Upper lobe of left lung (tissue), 6 donors: ENCODE results near the gene NTF4. TPM values are rescaled to one million over a fixed set of nuclear protein-coding genes. Genes with fewer than 3 reads are reported as not detected.
A peak's percentile ranks its signal among the peaks of the same experiment; 100 is the strongest.

Source experiments
- ATAC-seq, 2 donors: fragments of 200-7000 bp; cut with Tn5 transposase; one replicate each; pipeline ENCODE4 v1.9.1; 2022; ENCODE audit warnings: mild to moderate bottlenecking in 2 of 2, moderate library complexity in 2 of 2; ENCODE audit not compliant: low FRiP score in 2 of 2
- DNase-seq, 2 donors: peaks; one replicate each; pipeline ENCODE4 v3.0.0-alpha.2; 2019 to 2020
- H3K27ac ChIP-seq, 4 donors: fragments of 200-600 bp; sonication (generic); one replicate each; pipeline ENCODE4 v1.5.1; 2016 to 2019
- H3K27me3 ChIP-seq, 4 donors: fragments of 200-600 bp; sonication (generic); one replicate each; pipeline ENCODE4 v1.5.1; 2017 to 2019
- H3K36me3 ChIP-seq, 4 donors: fragments of 200-600 bp; sonication (generic); one replicate each; pipeline ENCODE4 v1.5.1; 2016 to 2019
- H3K4me1 ChIP-seq, 4 donors: fragments of 200-600 bp; sonication (generic); one replicate each; pipeline ENCODE4 v1.5.1; 2018 to 2019
- H3K4me3 ChIP-seq, 4 donors: fragments of 200-600 bp; sonication (generic); one replicate each; pipeline ENCODE4 v1.5.1; 2017 to 2019; ENCODE audit warnings: mild to moderate bottlenecking in 2 of 4, moderate library complexity in 1 of 4
- H3K9me3 ChIP-seq, 4 donors: fragments of 200-600 bp; sonication (generic); one replicate each; pipeline ENCODE4 v1.5.1; 2018 to 2019
- EP300 ChIP-seq, 4 donors: sonication (generic); formaldehyde crosslinking; IDR thresholded peaks; one replicate each; pipeline ENCODE4 v1.5.1; 2017; ENCODE audit warnings: antibody characterized with exemption in 4 of 4, control low read depth in 2 of 4
- POLR2A ChIP-seq, 4 donors: fragments of 450-650 bp; IDR thresholded peaks; one replicate each; pipeline ENCODE4 v1.5.1; 2016 to 2017; ENCODE audit warnings: antibody characterized with exemption in 4 of 4, mild to moderate bottlenecking in 2 of 4
- POLR2AphosphoS5 ChIP-seq, 2 donors: sonication (generic); formaldehyde crosslinking; IDR thresholded peaks; one replicate each; pipeline ENCODE4 v1.5.1; 2017; ENCODE audit warnings: antibody characterized with exemption in 2 of 2
- WGBS, 2 donors: methylation state at CpG; one replicate each; pipeline ENCODE4 v1.1.5; 2017 to 2018; 5-methylcytosine and 5-hydroxymethylcytosine counted together
- total RNA-seq, 6 donors: library from RNA; depleted of rRNA in 4 of 6; stranded (reverse); fragments of >200 nt in 4 of 6; gene quantifications; one replicate each; pipeline versions ENCODE4 v1.1.0 to v1.2.1, GENCODE V29; 2016 to 2021
- TF ChIP-seq, protein P1 (sequence below), 6 experiments: fragments of 450-650 bp in 4 of 6; fragments of 200-600 bp in 2 of 6; sonication (generic) in 2 of 6; IDR thresholded peaks; one replicate each; pipeline ENCODE4 v1.5.1; 2016 to 2019; ENCODE audit warnings: antibody characterized with exemption in 6 of 6
- donor health status: DM: no; HTN: no; CAD: no; lungs with moderate emphysema.
- donor health status: DM: no; HTN: yes; CAD: no; lungs with severe emphysema.

NTF4 gene
- total RNA-seq, 6 donors from 2014 or later: 1.2 to 10.5 (median 4.9) TPM

DNA sequence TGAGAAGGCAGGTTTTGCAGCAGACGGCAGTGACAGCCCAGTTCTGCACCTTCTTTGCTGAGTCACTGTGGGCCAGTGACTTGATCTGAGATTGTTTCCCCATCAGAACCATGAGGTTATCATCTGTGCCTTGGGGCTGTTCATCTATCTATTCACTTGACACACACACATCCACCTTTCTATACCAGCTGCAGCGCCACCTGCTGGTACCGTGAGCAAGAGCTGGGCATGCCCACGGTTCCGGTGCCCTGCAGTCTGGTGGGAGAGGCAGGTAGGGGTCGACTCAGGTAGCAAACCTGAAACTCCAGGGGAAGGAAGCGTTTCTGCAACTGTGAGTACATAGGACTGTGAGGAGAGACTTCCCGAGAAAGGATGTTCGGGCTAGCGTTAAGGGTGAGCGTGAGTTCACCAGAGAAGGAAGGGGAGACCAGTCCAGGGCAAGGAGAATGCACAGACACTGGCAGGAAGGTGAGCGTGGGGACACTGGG lies 42.1 kb upstream of the NTF4 start:
- Histone ChIP-seq H3K4me1 (no peaks in the 10 kb centered on the region), H3K36me3 (peaks cover 19 to 80% (median 72%) of the 10 kb centered on the region in 4 donors), H3K27me3 (no peaks in the 10 kb centered on the region), H3K27ac (no peak overlapping the region), H3K9me3 (no peaks in the 10 kb centered on the region), H3K4me3 (no peak overlapping the region)
- DNase-seq (no peak), ATAC-seq (peak in 1 of 2 donors; percentile 35)
- 72 to 76% methylated on average over 9 to 12 of the region's 12 CpGs for WGBS, 2 donors
- TF ChIP-seq POLR2A (IDR thresholded peaks at IDR 0.05): no peak
- TF ChIP-seq, protein P1, sequence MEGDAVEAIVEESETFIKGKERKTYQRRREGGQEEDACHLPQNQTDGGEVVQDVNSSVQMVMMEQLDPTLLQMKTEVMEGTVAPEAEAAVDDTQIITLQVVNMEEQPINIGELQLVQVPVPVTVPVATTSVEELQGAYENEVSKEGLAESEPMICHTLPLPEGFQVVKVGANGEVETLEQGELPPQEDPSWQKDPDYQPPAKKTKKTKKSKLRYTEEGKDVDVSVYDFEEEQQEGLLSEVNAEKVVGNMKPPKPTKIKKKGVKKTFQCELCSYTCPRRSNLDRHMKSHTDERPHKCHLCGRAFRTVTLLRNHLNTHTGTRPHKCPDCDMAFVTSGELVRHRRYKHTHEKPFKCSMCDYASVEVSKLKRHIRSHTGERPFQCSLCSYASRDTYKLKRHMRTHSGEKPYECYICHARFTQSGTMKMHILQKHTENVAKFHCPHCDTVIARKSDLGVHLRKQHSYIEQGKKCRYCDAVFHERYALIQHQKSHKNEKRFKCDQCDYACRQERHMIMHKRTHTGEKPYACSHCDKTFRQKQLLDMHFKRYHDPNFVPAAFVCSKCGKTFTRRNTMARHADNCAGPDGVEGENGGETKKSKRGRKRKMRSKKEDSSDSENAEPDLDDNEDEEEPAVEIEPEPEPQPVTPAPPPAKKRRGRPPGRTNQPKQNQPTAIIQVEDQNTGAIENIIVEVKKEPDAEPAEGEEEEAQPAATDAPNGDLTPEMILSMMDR (IDR thresholded peaks at IDR 0.05): peak; percentile 50 to 78 (median 63)

DNA sequence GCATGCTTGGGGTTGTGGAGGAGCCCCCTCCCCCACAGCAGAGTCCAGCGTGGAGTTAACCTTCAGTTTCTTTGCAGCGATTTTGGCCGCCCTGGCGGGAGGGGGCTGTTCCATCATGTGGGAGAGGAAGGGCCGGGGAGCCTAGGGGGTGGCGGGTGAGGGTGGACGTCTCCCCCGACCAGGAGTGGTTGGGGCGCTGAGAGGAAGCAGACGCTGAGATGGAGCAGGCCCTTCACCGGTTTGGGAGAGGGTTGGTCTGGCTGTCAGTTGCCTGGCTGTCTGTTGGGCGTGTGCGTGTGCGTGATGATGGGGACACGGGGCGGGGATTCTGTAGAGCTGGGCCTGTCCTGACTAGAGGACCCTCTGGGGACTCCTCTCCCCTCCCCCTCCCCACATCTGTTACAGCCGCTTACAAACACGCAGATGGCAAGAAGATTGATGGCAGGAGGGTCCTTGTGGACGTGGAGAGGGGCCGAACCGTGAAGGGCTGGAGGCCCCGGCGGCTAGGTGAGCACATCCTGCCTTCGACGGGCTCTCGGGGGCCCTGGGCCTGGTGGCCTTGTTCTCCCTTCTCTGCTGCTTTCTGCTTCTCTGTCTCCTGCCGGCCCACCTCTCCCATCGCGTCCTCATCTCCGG lies 39.7 kb upstream of the NTF4 start:
- Histone ChIP-seq H3K4me3 (no peak overlapping the region), H3K27ac (no peak overlapping the region), H3K27me3 (no peaks in the 10 kb centered on the region), H3K4me1 (no peaks in the 10 kb centered on the region), H3K9me3 (no peaks in the 10 kb centered on the region), H3K36me3 (peaks cover 28 to 100% (median 95%) of the 10 kb centered on the region in 4 donors)
- 79 to 82% methylated on average over 24 to 30 of the region's 30 CpGs for WGBS, 2 donors
- DNase-seq: peak in 1 of 2 donors; percentile 54
- TF ChIP-seq POLR2AphosphoS5 (IDR thresholded peaks at IDR 0.05): no peak
- TF ChIP-seq, protein P1 (IDR thresholded peaks at IDR 0.05): no peak
- no peak for TF ChIP-seq EP300 (IDR thresholded peaks at IDR 0.05)
- TF ChIP-seq POLR2A (IDR thresholded peaks at IDR 0.05): no peak
- no peak for ATAC-seq

DNA sequence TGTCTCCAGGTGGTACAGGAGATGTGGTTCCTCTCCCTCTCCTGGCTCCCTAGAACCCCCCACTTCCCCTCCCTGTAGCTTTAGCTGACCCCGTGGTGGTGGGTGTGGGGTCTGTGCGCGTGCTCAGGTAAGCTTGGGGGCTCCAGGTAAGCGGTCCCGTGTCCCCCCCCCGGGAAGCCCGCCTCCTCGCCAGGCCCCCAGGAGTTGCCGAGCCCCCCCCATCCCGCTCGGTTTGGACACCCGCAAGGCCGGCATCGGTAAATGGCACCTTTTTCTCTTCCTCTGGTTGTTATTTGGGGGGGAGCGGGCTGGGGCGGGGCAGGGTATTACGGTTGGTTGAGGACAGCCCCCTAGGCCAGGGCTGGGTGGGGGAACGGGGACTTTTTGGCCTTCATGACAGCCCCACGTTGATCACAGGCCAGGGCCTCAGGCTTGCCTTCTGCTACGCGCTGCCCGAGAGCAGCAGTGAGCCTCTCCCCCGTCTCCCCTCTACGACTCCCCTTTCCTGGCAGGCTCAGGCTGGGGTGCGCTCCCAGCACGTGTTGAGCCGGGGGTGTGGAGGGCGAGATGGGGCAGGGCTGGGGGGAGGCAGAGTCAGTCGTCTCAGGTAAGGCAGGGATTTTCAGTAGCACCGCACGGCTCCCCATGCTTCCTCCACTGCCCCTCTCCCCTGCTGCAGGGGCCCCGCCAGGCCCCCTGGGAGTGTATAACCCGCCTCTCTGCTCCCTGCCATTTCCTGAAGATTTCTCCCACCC lies 38.9 kb upstream of the NTF4 start:
- H3K27me3 ChIP-seq: no peaks in the 10 kb centered on the region
- ATAC-seq: no peak
- WGBS, 2 donors: 92 to 93% methylated on average over 17 to 32 of the region's 33 CpGs
- no peaks in the 10 kb centered on the region for H3K4me1 ChIP-seq
- peak in 1 of 2 donors; percentile 49 for DNase-seq
- TF ChIP-seq POLR2AphosphoS5 (IDR thresholded peaks at IDR 0.05): no peak
- TF ChIP-seq EP300 (IDR thresholded peaks at IDR 0.05): no peak
- TF ChIP-seq POLR2A (IDR thresholded peaks at IDR 0.05): no peak
- TF ChIP-seq, protein P1 (IDR thresholded peaks at IDR 0.05): no peak
- H3K9me3 ChIP-seq: no peaks in the 10 kb centered on the region
- H3K36me3 ChIP-seq: peaks cover 28 to 100% (median 99%) of the 10 kb centered on the region in 4 donors
- no peak overlapping the region for H3K4me3 ChIP-seq
- no peak overlapping the region for H3K27ac ChIP-seq

DNA sequence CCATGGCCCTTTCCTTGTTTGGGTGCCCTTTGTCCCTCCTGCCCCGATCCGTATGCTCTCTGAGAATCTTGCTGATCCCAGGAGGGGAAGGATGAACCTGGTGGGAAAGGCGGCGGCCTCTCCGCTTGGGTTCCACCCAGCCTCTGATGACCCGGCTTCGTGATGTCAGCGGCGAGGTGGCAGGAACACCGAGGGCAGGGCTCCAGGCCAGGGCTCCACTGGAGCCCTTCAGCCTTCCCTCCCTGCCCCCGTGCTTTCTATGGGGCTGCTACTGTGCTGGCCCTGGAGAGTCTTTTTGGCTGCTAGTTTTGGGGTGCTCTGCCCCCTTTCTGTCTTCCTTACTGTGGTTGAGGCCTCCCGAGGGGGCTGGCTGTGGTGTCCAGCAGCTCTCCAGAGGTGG lies 37.7 kb upstream of the NTF4 start:
- peak in 1 of 2 donors; percentile 41 for DNase-seq
- Histone ChIP-seq H3K4me3 (no peak overlapping the region), H3K27ac (no peak overlapping the region), H3K9me3 (no peaks in the 10 kb centered on the region), H3K27me3 (no peaks in the 10 kb centered on the region), H3K36me3 (peaks cover 19 to 99% (median 91%) of the 10 kb centered on the region in 4 donors), H3K4me1 (peaks cover 4% of the 10 kb centered on the region in 4 donors)
- WGBS, 2 donors: 89 to 93% methylated on average over 11 to 12 of the region's 12 CpGs
- TF ChIP-seq EP300 (IDR thresholded peaks at IDR 0.05) (no peak), POLR2AphosphoS5 (IDR thresholded peaks at IDR 0.05) (no peak)
- ATAC-seq: no peak

DNA sequence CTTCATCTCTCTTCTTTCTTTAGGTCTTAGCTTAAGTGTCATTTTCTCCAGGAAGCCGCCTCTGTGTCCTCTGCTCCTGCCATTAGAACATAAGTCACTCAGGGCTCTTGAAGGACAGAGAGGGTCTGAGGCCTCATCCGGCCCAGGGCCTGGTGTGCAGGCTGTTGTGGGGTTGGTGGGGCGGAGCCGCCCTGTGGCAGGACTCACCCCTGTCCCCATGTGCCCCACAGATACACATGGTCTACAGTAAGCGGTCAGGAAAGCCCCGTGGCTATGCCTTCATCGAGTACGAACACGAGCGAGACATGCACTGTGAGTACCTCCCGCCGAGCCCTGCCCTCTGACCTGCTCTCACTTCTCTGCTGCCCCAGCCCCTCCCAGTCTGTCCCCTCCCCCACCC lies 36.5 kb upstream of the NTF4 start:
- Histone ChIP-seq H3K36me3 (peaks cover 19 to 99% (median 87%) of the 10 kb centered on the region in 4 donors), H3K4me1 (peaks cover 4 to 5% (median 4%) of the 10 kb centered on the region in 4 donors), H3K27ac (no peak overlapping the region), H3K4me3 (no peak overlapping the region), H3K9me3 (no peaks in the 10 kb centered on the region), H3K27me3 (no peaks in the 10 kb centered on the region)
- 89 to 91% methylated on average over 9 to 12 of the region's 12 CpGs for WGBS, 2 donors
- ATAC-seq (no peak), DNase-seq (peak in 1 of 2 donors; percentile 47)
- TF ChIP-seq, protein P1 (IDR thresholded peaks at IDR 0.05): no peak
- TF ChIP-seq POLR2A (IDR thresholded peaks at IDR 0.05) (no peak), EP300 (IDR thresholded peaks at IDR 0.05) (no peak), POLR2AphosphoS5 (IDR thresholded peaks at IDR 0.05) (no peak)
